Measurements from ENCODE around the gene SNX2.

SNX2 gene

GRCh38 chr5:122774861-122775549, at the start of gene SNX2:
Gene SNX2 (plus strand): TSS chr5:122775080. CDS start chr5:122775104, 24 bp downstream.
- TF ChIP-seq ZFP30 (CRISPR knock-in tag; IDR thresholded peaks at IDR 0.05) (no peak), TOX (CRISPR knock-in tag; IDR thresholded peaks at IDR 0.05; ENCODE audit: borderline replicate concordance) (no peak), OSR1 (CRISPR knock-in tag; IDR thresholded peaks at IDR 0.05) (no peak), BACH2 (CRISPR knock-in tag; IDR thresholded peaks at IDR 0.05; ENCODE audit: borderline replicate concordance) (no peak)
- peak; percentile 96 for ATAC-seq

GRCh38 chr5:122727112-122727541, 47.8 kb upstream of the SNX2 start:
- ATAC-seq, result peak; percentile 86
- TF ChIP-seq CSRNP3 (CRISPR knock-in tag; IDR thresholded peaks at IDR 0.05) (no peak), CREB5 (CRISPR knock-in tag; IDR thresholded peaks at IDR 0.05; ENCODE audit: low read depth) (no peak), ZNF70 (CRISPR knock-in tag; IDR thresholded peaks at IDR 0.05) (no peak), ISL1 (CRISPR knock-in tag; IDR thresholded peaks at IDR 0.05) (no peak), TCF4 (CRISPR knock-in tag; IDR thresholded peaks at IDR 0.05; ENCODE audit: borderline replicate concordance) (no peak), GLIS3 (CRISPR knock-in tag; IDR thresholded peaks at IDR 0.05) (no peak), PPARA (CRISPR knock-in tag; IDR thresholded peaks at IDR 0.05; ENCODE audit: borderline replicate concordance) (no peak)

- no peak for ATAC-seq
- TF ChIP-seq CREB5 (CRISPR knock-in tag; IDR thresholded peaks at IDR 0.05; ENCODE audit: low read depth), result no peak
- no peak for TF ChIP-seq POU6F1 (CRISPR knock-in tag; IDR thresholded peaks at IDR 0.05; ENCODE audit: borderline replicate concordance, low read depth)
- TF ChIP-seq ARNTL (CRISPR knock-in tag; IDR thresholded peaks at IDR 0.05; ENCODE audit: borderline replicate concordance, low read depth), result no peak
- TF ChIP-seq ESRRG (CRISPR knock-in tag; IDR thresholded peaks at IDR 0.05), result no peak
- no peak for TF ChIP-seq ZNF565 (CRISPR knock-in tag; conservative IDR thresholded peaks at IDR 0.05; ENCODE audit: low read depth)
- TF ChIP-seq PPARA (CRISPR knock-in tag; IDR thresholded peaks at IDR 0.05; ENCODE audit: borderline replicate concordance), result no peak
- no peak for TF ChIP-seq OSR1 (CRISPR knock-in tag; IDR thresholded peaks at IDR 0.05)
- TF ChIP-seq TSHZ2 (CRISPR knock-in tag; IDR thresholded peaks at IDR 0.05), result no peak
- TF ChIP-seq TCF4 (CRISPR knock-in tag; IDR thresholded peaks at IDR 0.05; ENCODE audit: borderline replicate concordance), result no peak
- no peak for TF ChIP-seq ISL1 (CRISPR knock-in tag; IDR thresholded peaks at IDR 0.05)
Measured at GRCh38 chr5:122730037-122730436, 44.8 kb upstream of the SNX2 start.

GRCh38 chr5:122730456-122730855, 44.4 kb upstream of the SNX2 start:
- no peak for ATAC-seq
- TF ChIP-seq RARB (CRISPR knock-in tag; IDR thresholded peaks at IDR 0.05) (no peak), ZNF8 (CRISPR knock-in tag; IDR thresholded peaks at IDR 0.05) (no peak), ZC3H10 (CRISPR knock-in tag; IDR thresholded peaks at IDR 0.05) (no peak), ARNTL (CRISPR knock-in tag; IDR thresholded peaks at IDR 0.05; ENCODE audit: borderline replicate concordance, low read depth) (no peak), ZFP3 (CRISPR knock-in tag; IDR thresholded peaks at IDR 0.05) (no peak), SNAI2 (CRISPR knock-in tag; IDR thresholded peaks at IDR 0.05) (no peak), TSHZ2 (CRISPR knock-in tag; IDR thresholded peaks at IDR 0.05) (no peak), ESRRG (CRISPR knock-in tag; IDR thresholded peaks at IDR 0.05) (no peak), GLIS3 (CRISPR knock-in tag; IDR thresholded peaks at IDR 0.05) (no peak), CSRNP3 (CRISPR knock-in tag; IDR thresholded peaks at IDR 0.05) (no peak), OSR1 (CRISPR knock-in tag; IDR thresholded peaks at IDR 0.05) (no peak), ZNF70 (CRISPR knock-in tag; IDR thresholded peaks at IDR 0.05) (no peak), TOX (CRISPR knock-in tag; IDR thresholded peaks at IDR 0.05; ENCODE audit: borderline replicate concordance) (no peak), CSDC2 (CRISPR knock-in tag; IDR thresholded peaks at IDR 0.05) (no peak), ZFP30 (CRISPR knock-in tag; IDR thresholded peaks at IDR 0.05) (no peak)
